Liver (tissue), 9 donors: ENCODE data around the gene CLCA1. TPM values are rescaled to one million over a fixed set of nuclear protein-coding genes. Genes with fewer than 3 reads are reported as not detected.
A peak's percentile ranks its signal among the peaks of the same experiment; 100 is the strongest.
"Not testable (repeated sequence)": the region's sequence is repeated elsewhere in the genome, so short reads cannot be mapped to it uniquely, and the experiment has no call there.

Experiments used
- DNase-seq: peaks from one replicate; pipeline ENCODE4 v3.0.0-alpha.2; 2017; ENCODE audit warnings: low spot score
- H3K27ac ChIP-seq, 2 donors: one replicate each; pipeline ENCODE4 v1.7.0; 2013; ENCODE audit warnings: inconsistent platforms in 2 of 2, low read length in 2 of 2, control low read depth in 1 of 2, low read depth in 1 of 2, mild to moderate bottlenecking in 1 of 2
- H3K27me3 ChIP-seq, 4 donors: one replicate each; pipeline versions ENCODE4 v1.6.1 to v1.7.0; 2013; ENCODE audit warnings: low read length in 3 of 4, inconsistent platforms in 1 of 4, mild to moderate bottlenecking in 1 of 4, moderate library complexity in 1 of 4; ENCODE audit not compliant: control insufficient read depth in 4 of 4, insufficient read depth in 4 of 4
- H3K36me3 ChIP-seq, 4 donors: one replicate each; pipeline versions ENCODE4 v1.6.1 to v1.7.0; 2013; ENCODE audit warnings: low read length in 3 of 4, mild to moderate bottlenecking in 3 of 4, low read depth in 1 of 4, moderate library complexity in 1 of 4; ENCODE audit not compliant: control insufficient read depth in 4 of 4, insufficient read depth in 3 of 4
- H3K4me1 ChIP-seq, 4 donors: one replicate each; pipeline versions ENCODE4 v1.6.1 to v1.7.0; 2013; ENCODE audit warnings: low read length in 3 of 4, mild to moderate bottlenecking in 3 of 4, moderate library complexity in 1 of 4; ENCODE audit not compliant: control insufficient read depth in 4 of 4, insufficient read depth in 4 of 4
- H3K4me3 ChIP-seq, 3 donors: one replicate each; pipeline versions ENCODE4 v1.6.1 to v1.7.0; 2013; ENCODE audit warnings: low read length in 3 of 3, control low read depth in 1 of 3, low read depth in 1 of 3, mild to moderate bottlenecking in 1 of 3
- H3K9ac ChIP-seq, 2 donors: one replicate each; pipeline ENCODE4 v1.7.0; 2013; ENCODE audit warnings: low read length in 2 of 2, mild to moderate bottlenecking in 2 of 2, moderate library complexity in 2 of 2, control low read depth in 1 of 2, low read depth in 1 of 2
- H3K9me3 ChIP-seq, 4 donors: one replicate each; pipeline versions ENCODE4 v1.6.1 to v1.7.0; 2013; ENCODE audit warnings: low read length in 3 of 4; ENCODE audit not compliant: control insufficient read depth in 4 of 4
- FOXA2 ChIP-seq: IDR thresholded peaks from 2 replicates; pipeline ENCODE4 v1.6.1; 2016; ENCODE audit warnings: antibody characterized with exemption
- GABPA ChIP-seq, 2 donors: IDR thresholded peaks in 1 of 2; conservative IDR thresholded peaks in 1 of 2; 2 replicates each; pipeline ENCODE4 v1.6.1; 2016; ENCODE audit warnings: antibody characterized with exemption in 2 of 2, mild to moderate bottlenecking in 1 of 2, moderate library complexity in 1 of 2
- HNF4G ChIP-seq: IDR thresholded peaks from 2 replicates; pipeline ENCODE4 v1.6.1; 2016; ENCODE audit warnings: antibody characterized with exemption
- RAD21 ChIP-seq, 2 donors: IDR thresholded peaks; 2 replicates each; pipeline ENCODE4 v1.6.1; 2016; ENCODE audit warnings: antibody characterized with exemption in 2 of 2, mild to moderate bottlenecking in 2 of 2
- RXRA ChIP-seq, 2 donors: IDR thresholded peaks; 2 replicates each; pipeline ENCODE4 v1.6.1; 2017 to 2018; ENCODE audit warnings: antibody characterized with exemption in 2 of 2, mild to moderate bottlenecking in 1 of 2
- WGBS: extraction: QIAGEN DNeasy Blood & Tissue Kit; methylation state at CpG from one replicate; pipeline ENCODE4 v1.1.7; 2013; 5-methylcytosine and 5-hydroxymethylcytosine counted together
- polyA plus RNA-seq, 2 donors: library from polyadenylated mRNA; stranded (reverse) in 1 of 2; unstranded in 1 of 2; fragments of 200-250 nt in 1 of 2; fragments of >200 nt in 1 of 2; fragmentation: Nextera tagmentation in 1 of 2; extraction: Ambion mirVana in 1 of 2; gene quantifications; one replicate each; pipeline versions ENCODE4 v1.2.1 to v1.2.3, GENCODE V29; 2013 to 2015
- total RNA-seq, 2 donors: library from RNA; depleted of rRNA; stranded (reverse); fragments of >200 nt; gene quantifications; one replicate each; pipeline ENCODE4 v1.2.3, GENCODE V29; 2014
- TF ChIP-seq, protein P1 (sequence below): fragments of 150-350 bp; IDR thresholded peaks from 2 replicates; pipeline ENCODE4 v1.5.1; 2017; ENCODE audit warnings: improper control_type of control experiment, low read depth, low read length; ENCODE audit not compliant: missing input control
- donor health status: healthy.
- donor health status: healthy.
- donor health status: healthy.
- donor health status: healthy.
- donor health status: healthy.

CLCA1 gene
- total and polyA plus RNA-seq, 4 donors = not detected

DNA sequence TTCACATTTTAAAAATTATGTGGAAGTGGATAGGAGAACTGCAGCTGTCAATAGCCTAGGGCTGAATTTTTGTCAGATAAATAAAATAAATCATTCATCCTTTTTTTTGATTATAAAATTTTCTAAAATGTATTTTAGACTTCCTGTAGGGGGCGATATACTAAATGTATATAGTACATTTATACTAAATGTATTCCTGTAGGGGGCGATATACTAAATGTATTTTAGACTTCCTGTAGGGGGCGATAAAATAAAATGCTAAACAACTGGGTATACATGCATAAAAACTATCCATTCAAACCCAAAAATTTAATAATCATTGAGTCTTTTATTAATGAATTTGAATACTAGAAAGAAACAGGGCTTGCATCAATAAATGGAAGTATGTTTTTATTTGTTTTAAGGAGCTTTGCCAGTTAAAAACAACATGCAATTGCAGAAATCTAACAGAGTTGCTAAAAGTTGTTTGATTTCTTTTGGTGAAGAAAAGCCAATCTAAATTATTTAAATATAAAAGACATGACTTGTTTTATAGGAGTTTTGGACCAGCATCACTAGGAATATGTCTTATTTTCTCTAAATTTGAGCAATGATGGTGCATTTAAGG lies 31.4 kb downstream of the CLCA1 start:
- H3K36me3 ChIP-seq = no peaks in the 10 kb centered on the region
- DNase-seq = no peak
- no peak overlapping the region for H3K9ac ChIP-seq
- no peaks in the 10 kb centered on the region for H3K27me3 ChIP-seq
- TF ChIP-seq, protein P1, sequence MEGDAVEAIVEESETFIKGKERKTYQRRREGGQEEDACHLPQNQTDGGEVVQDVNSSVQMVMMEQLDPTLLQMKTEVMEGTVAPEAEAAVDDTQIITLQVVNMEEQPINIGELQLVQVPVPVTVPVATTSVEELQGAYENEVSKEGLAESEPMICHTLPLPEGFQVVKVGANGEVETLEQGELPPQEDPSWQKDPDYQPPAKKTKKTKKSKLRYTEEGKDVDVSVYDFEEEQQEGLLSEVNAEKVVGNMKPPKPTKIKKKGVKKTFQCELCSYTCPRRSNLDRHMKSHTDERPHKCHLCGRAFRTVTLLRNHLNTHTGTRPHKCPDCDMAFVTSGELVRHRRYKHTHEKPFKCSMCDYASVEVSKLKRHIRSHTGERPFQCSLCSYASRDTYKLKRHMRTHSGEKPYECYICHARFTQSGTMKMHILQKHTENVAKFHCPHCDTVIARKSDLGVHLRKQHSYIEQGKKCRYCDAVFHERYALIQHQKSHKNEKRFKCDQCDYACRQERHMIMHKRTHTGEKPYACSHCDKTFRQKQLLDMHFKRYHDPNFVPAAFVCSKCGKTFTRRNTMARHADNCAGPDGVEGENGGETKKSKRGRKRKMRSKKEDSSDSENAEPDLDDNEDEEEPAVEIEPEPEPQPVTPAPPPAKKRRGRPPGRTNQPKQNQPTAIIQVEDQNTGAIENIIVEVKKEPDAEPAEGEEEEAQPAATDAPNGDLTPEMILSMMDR = peak; percentile 82
- no peak for TF ChIP-seq FOXA2
- peak; percentile 66 to 69 for TF ChIP-seq RAD21 (IDR thresholded peaks at IDR 0.05)
- H3K27ac ChIP-seq = no peak overlapping the region
- H3K9me3 ChIP-seq = no peaks in the 10 kb centered on the region
- H3K4me3 ChIP-seq = no peak overlapping the region
- H3K4me1 ChIP-seq = peaks cover 0 to 5% (median 2%) of the 10 kb centered on the region in 4 donors
- 7% methylated on average over 3 of the region's 3 CpGs for WGBS

DNA sequence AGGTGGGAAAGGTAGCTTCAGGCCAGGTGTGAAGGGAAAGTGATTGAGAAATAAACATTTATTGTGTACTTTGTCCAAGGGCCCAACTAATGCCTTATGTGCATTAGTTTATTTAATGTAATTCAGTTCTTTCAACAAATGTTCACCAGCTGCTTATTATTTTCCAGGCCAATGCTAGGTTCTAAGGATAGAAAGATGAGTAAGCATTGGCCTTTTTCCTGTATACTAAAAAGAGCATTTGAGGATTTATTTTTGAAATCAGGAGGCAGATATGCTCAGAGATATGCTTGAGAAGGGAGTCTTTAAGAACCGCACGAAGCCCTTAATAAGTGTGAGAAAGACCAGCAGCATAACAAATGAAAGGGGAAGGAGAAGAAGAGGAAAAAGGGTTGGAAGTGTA lies 32.0 kb downstream of the CLCA1 start:
- 92% methylated on average over 2 of the region's 2 CpGs for WGBS
- TF ChIP-seq HNF4G (no peak), GABPA (IDR thresholded peaks at IDR 0.05 in 1 of 2, conservative IDR thresholded peaks at IDR 0.05 in 1 of 2) (no peak), RXRA (IDR thresholded peaks at IDR 0.05) (no peak)
- DNase-seq = no peak
- Histone ChIP-seq H3K27me3 (no peaks in the 10 kb centered on the region), H3K27ac (no peak overlapping the region), H3K9ac (no peak overlapping the region), H3K36me3 (no peaks in the 10 kb centered on the region), H3K9me3 (no peaks in the 10 kb centered on the region), H3K4me1 (peaks cover 0 to 5% (median 2%) of the 10 kb centered on the region in 4 donors), H3K4me3 (no peak overlapping the region)

GRCh38 chr1:86502125-86502646 lies 33.5 kb downstream of the CLCA1 start:
- not testable (repeated sequence) for H3K36me3 ChIP-seq, H3K4me1 ChIP-seq, H3K27ac ChIP-seq, H3K27me3 ChIP-seq, DNase-seq, H3K9ac ChIP-seq, H3K9me3 ChIP-seq
- H3K4me3 ChIP-seq = peak overlapping the region in 2 of 3 donors; percentile 18 to 25
- WGBS = 20% methylated on average over 16 of the region's 16 CpGs
- TF ChIP-seq, protein P1 = peak; percentile 31
- TF ChIP-seq RAD21 (IDR thresholded peaks at IDR 0.05) = peak; percentile 51 to 72
